ENCODE measurements around the gene METTL25B.

Gene METTL25B

GRCh38 chr1:156725683-156726280, 2.5 kb upstream of the METTL25B start:
- peak; percentile 42 to 71 for DNase-seq (ENCODE audit: extremely low read depth in 1 of 2, low read depth in 1 of 2)

GRCh38 chr1:156726549-156727226, 1.6 kb upstream of the METTL25B start:
- DNase-seq (ENCODE audit: extremely low read depth in 1 of 2, low read depth in 1 of 2): no peak

GRCh38 chr1:156727492-156727891, 777 bp upstream of the METTL25B start:
- DNase-seq (ENCODE audit: extremely low read depth in 1 of 2, low read depth in 1 of 2): no peak

- peak; percentile 86 to 89 for DNase-seq (ENCODE audit: extremely low read depth in 1 of 2, low read depth in 1 of 2)
Observed at GRCh38 chr1:156728599-156729462, 562 bp downstream of the METTL25B start, which contains the start of gene ISG20L2. Gene ISG20L2, minus strand, starts transcription at chr1:156728766. Its CDS starts 1,114 bp downstream, at chr1:156727652.

- no peak for DNase-seq (ENCODE audit: extremely low read depth in 1 of 2, low read depth in 1 of 2)
Observed at GRCh38 chr1:156733989-156734584, 5.8 kb downstream of the METTL25B start.

- no peak for DNase-seq (ENCODE audit: extremely low read depth in 1 of 2, low read depth in 1 of 2)
Observed at GRCh38 chr1:156738407-156738806, 10.1 kb downstream of the METTL25B start.

GRCh38 chr1:156738916-156739315, 10.6 kb downstream of the METTL25B start:
- DNase-seq (ENCODE audit: extremely low read depth in 1 of 2, low read depth in 1 of 2): no peak

- no peak for DNase-seq (ENCODE audit: extremely low read depth in 1 of 2, low read depth in 1 of 2)
Observed at GRCh38 chr1:156740237-156740740, 12.0 kb downstream of the METTL25B start.

GRCh38 chr1:156740741-156741480, 12.6 kb downstream of the METTL25B start, which contains the start of gene MRPL24:
Gene MRPL24, minus strand, starts transcription at chr1:156741088. Its CDS starts 2,384 bp downstream, at chr1:156738704.
- peak; percentile 90 to 94 for DNase-seq (ENCODE audit: extremely low read depth in 1 of 2, low read depth in 1 of 2)

GRCh38 chr1:156741481-156741983, 13.3 kb downstream of the METTL25B start:
- no peak for DNase-seq (ENCODE audit: extremely low read depth in 1 of 2, low read depth in 1 of 2)

GRCh38 chr1:156742017-156742416, 13.7 kb downstream of the METTL25B start:
- no peak for DNase-seq (ENCODE audit: extremely low read depth in 1 of 2, low read depth in 1 of 2)

GRCh38 chr1:156742801-156743200, 14.5 kb downstream of the METTL25B start:
- no peak for DNase-seq (ENCODE audit: extremely low read depth in 1 of 2, low read depth in 1 of 2)

GRCh38 chr1:156743367-156744302, 15.4 kb downstream of the METTL25B start:
- no peak for DNase-seq (ENCODE audit: extremely low read depth in 1 of 2, low read depth in 1 of 2)

- no peak for DNase-seq (ENCODE audit: extremely low read depth in 1 of 2, low read depth in 1 of 2)
Observed at GRCh38 chr1:156744344-156744743, 16.1 kb downstream of the METTL25B start.

- no peak for DNase-seq (ENCODE audit: extremely low read depth in 1 of 2, low read depth in 1 of 2)
Observed at GRCh38 chr1:156744786-156745419, 16.6 kb downstream of the METTL25B start.

- DNase-seq (ENCODE audit: extremely low read depth in 1 of 2, low read depth in 1 of 2): no peak
Observed at GRCh38 chr1:156745881-156746280, 17.6 kb downstream of the METTL25B start.

- no peak for DNase-seq (ENCODE audit: extremely low read depth in 1 of 2, low read depth in 1 of 2)
Observed at GRCh38 chr1:156746406-156746727, 18.1 kb downstream of the METTL25B start.

All from activated CD8-positive, alpha-beta memory T cell treated with anti-CD3 and anti-CD28 coated beads for 1 hour (primary cell).